HG03039 (cell line): ENCODE data around the gene DPP3.

Experiments used
- ATAC-seq: cut with Tn5 transposase; IDR thresholded peaks from one replicate; pipeline ENCODE4 v1.9.1; 2021; ENCODE audit warnings: mild to moderate bottlenecking, moderate library complexity; ENCODE audit not compliant: unreplicated experiment

DPP3 gene

DNA sequence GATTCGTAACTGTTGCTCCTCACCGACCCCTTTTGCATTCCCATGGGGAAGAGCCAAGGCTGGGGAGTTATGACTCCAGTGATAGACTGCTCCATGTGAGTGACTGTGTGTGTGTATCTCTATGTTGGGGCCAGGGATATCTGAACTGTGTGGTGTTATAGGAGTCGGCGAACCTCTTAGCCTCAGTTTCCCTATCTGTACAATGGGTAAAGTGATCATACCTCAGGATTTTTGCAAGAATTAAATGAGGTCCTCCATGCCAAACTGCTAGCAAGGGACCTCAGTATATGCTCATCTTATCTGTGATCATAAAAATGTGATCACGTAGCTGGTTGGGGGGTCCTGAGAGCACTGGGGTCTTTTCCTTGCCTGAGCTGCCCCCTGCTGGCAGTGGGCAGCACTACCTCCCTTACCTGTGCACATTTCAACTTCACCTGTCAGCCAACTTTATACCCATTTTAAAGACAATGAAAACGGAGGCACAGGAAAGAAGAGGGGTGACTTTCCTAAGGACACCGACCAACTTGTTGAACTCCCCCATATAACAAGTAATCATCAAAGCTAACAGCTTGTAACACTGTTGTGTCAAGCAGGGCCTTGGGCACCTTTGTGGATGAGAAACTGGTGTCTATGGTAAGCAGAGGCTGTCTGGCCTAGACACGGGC, 1.4 kb upstream of the DPP3 start:
- no peak for ATAC-seq

DNA sequence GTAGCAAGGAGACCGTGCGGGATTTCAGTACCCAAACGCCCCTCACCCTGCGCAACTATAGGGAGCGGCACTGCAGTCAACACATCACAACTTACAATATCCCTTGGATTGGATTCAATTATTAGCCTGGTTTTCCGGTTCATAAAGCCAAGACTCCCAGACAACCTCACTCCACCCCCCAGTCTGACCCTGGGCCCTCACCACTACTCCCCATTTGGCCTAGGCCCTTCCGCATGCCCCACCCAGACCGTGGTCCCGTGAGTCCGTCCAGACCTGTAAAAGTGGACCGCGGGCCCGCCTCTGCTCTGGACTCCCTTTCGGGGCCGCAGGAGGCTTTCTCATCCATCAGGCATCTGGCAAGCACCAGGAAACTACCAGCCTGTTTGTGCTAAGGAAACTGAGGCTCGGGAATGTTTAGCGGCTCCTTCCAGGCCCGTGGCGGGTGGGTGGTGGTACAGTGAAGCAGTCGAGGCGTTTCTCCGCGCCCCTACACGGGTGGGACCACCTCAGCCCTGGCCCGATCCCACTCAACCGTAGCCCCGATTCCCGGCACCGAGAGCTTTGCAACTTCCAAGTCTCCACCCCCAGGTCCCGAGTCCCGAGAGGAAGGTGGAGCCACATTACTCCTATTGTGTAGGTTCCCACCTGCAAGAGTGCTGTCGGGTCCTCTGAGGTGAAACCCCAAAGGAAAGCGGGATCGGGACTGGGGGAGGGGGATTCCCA, 679 bp upstream of the DPP3 start:
- ATAC-seq = peak; percentile 12

DNA sequence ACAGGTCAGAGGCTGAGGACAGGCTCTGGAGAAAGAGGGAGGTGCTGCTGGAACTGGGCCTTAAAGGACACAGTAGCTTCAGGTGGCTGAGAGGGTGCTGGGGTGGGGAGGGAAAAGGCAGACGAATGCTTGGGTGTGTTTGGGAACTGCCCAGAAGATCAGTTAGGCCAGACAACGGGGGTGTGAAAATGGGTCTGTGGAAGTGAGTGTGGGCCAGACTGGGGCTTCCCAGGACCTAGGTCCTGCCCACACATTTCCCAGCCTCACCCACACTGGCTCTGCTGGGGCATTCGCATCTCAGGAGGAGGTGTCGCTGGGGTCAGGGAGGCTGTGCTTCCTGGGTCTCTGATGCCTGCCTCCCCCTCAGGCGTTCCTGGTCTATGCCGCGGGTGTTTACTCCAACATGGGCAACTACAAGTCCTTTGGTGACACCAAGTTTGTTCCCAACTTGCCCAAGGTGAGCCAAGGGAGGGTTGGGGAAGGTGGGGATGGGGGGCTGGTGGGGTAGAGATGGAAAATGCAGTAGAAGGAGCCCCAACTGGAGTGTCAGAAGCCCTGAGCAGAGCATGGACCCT, 4.7 kb downstream of the DPP3 start:
- no peak for ATAC-seq

GRCh38 chr11:66488957-66489356, 8.7 kb downstream of the DPP3 start:
- ATAC-seq = no peak

- no peak for ATAC-seq
These were observed 9.4 kb downstream of the DPP3 start for GRCh38 chr11:66489636-66490035.

GRCh38 chr11:66491315-66491935, 11.2 kb downstream of the DPP3 start:
- no peak for ATAC-seq

DNA sequence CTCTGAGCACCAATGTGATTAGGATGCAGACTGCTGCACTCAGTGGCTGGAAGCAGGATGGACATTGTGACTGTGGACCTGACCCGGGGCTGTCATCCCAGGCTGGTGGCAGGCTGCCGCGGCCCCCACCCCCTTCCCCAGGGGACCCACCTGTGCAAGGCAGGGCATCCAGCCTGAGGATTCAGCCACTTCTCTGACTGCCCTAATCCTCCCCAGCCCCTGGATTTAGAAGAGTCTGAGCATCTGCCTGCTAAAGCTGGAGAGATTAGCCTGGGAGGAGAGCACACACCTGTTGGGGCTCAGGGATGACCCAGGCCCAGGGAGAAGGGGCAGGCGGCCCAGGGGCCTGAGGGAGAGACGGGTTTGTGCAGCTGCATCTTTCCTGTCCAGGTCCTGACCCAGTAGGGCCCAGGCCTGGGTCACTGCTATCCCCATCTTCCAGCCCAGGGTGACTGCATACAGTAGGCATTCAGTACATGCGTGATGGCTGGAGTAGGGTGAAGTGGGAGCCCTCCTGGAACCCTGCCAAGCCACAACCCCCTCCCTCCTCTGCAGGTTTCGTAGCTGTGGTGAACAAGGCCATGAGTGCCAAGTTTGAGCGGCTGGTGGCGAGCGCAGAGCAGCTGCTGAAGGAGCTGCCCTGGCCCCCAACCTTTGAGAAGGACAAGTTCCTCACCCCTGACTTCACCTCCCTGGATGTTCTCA, 12.1 kb downstream of the DPP3 start:
- no peak for ATAC-seq

DNA sequence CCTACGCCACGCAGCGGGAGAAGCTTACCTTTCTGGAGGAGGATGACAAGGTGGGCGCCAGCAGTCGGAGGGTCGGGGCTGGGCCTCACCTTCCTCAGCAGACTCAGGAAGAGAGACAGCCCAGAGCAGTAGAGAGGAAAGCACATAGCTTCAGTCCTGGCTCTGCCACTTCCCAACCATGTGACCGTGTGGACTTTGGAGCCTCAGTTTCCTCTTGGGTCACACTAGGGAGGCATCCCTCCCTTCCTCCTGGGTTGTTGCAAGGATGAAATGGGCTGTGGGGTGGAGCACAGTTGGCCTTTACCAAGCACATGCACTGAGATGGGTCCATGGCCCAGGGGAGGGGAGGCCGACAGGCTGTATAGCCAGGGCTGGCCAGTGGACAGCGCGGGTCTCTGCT, 12.9 kb downstream of the DPP3 start:
- no peak for ATAC-seq

DNA sequence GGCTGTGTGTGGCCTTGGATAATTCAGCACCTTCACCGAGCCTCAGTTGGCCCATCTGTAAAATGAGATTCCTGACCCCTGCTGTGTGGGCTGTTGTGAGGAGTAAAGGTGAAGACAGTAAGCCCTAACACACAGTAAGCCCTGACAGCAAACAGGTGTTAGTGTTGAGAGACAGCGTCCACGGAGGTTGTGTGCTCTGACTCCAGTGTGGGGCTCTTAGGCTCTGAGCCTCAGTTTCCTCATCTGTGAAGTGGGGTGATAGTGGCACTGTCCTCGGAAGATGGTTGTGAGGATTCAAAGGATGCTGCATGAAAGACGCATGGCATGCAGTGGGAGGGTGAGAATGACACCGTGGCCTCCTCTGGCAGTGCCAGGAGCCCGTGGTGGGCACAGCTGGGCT, 14.2 kb downstream of the DPP3 start:
- no peak for ATAC-seq

DNA sequence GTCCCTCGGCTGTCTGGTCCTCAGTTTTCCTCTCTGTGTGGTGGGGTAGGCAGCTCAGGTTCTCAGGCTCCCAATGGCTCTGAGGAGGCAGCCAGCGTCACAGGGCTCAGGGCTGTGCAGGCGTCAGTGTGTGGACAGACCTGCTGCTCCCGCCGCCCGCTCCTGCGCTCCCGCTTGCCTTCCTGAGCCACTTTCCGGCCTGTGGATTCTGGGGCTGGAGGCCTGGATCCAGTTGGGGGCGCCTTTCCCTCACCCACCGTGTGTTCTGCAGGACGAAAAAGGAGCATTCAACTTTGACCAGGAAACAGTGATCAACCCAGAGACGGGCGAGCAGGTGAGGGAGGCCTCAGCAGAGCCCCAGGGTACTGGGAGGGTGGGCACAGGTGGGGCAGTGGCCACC, 14.7 kb downstream of the DPP3 start:
- ATAC-seq = no peak

GRCh38 chr11:66495401-66495854, 15.2 kb downstream of the DPP3 start:
- no peak for ATAC-seq

GRCh38 chr11:66497206-66497605, 17.0 kb downstream of the DPP3 start:
- no peak for ATAC-seq

GRCh38 chr11:66498506-66498905, 18.3 kb downstream of the DPP3 start:
- ATAC-seq = no peak

- no peak for ATAC-seq
These were observed 25.1 kb downstream of the DPP3 start for GRCh38 chr11:66505276-66505816.

DNA sequence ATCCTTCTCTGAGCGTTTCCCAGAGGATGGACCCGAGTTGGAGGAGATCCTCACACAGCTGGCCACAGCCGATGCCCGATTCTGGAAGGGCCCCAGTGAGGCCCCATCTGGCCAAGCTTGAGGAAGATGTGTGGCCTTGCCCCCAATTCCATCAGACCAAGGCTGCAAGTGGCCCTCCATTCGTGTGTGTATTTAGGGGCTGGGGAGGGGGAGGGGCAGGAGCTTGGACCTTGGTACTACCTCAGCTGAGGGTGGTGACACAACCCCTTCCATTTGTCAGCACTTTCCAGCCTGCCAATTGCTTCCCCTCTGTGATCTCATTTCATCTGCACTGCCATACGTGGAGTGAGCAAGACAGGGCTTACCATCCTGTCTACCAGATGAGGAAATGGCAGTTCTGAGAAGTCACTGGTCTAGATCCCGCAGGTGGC, 28.9 kb downstream of the DPP3 start:
- no peak for ATAC-seq

DNA sequence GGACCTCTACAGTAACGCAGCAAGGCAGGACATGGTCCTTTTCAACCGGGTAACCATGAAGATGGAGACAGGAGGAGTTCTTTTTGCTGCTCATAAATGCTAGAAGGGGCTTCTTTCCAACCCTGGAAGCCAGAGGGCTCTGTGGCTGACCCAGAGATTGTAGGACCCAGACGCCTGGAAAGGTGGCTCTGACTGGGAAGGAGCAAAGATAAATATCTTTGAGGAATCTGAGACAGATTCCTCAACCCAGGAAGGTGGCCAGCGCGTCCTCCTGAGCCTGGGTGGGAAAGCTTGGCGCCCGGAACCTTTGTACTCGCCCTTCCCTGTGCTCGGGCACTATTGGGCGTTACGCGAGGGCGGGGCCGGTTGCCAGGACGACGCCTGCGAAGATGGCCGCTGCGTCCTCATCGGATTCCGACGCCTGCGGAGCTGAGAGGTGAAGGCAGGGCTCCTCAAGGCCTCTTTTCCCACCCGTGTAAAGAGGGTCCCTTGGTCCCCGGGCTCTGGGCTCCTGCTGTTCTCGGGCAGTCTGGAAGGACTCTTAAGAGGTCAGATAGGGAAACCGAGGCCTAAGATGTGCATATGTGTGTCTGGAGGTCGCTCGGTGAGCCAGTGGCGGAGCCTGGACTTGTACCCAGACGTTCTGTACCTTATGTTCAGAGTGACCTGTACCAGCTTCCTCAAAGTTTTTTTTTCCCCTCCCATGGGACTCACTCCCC, 30.2 kb downstream of the DPP3 start, which contains the start of gene BBS1:
BBS1 (plus strand) TSS at position 365 of the 719 bp plus-strand sequence; CDS start at position 390, 25 bp downstream.
- peak; percentile 92 for ATAC-seq

DNA sequence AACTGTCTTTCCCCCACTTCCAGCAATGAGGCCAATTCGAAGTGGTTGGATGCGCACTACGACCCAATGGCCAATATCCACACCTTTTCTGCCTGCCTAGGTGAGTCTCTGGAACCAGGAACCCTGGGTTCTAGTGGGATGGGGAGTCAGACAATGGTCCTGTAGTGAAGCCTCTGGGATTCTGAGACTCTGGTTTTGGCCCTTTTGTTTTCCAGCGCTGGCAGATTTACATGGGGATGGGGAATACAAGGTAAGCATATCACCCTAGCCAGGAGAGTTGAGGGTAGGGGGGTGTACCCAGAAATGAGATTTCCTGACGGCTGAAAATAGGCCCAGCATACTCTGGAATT, 30.7 kb downstream of the DPP3 start:
- ATAC-seq = no peak

DNA sequence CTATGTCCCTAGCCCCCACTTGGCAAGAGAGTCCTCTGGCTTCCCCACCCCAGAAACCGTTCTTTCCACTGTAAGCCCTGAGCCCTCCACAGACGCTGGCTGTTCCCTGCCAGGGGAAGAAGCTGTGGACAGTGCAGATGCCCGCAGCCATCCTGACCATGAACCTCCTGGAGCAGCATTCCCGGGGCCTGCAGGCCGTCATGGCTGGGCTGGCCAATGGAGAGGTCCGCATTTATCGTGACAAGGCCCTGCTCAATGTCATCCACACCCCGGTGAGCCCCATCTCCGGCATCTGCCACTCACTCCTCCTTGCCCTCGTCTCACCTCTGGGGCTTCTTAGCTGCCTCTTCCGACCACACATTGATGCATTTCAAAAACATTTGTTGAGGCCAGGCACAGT, 43.4 kb downstream of the DPP3 start:
- no peak for ATAC-seq

- no peak for ATAC-seq
These were observed 44.2 kb downstream of the DPP3 start for GRCh38 chr11:66524304-66525040.
